C1 segment of cervical spinal cord (tissue), 14 donors: ENCODE results near the gene R3HCC1L.
"Not testable (repeated sequence)": the region's sequence is repeated elsewhere in the genome, so short reads cannot be mapped to it uniquely, and the experiment has no call there.

Source experiments
- DNase-seq, 14 donors: peaks; one replicate each; lab custom pipeline; 2025; lab: John Stamatoyannopoulos, UW

Gene R3HCC1L

DNA sequence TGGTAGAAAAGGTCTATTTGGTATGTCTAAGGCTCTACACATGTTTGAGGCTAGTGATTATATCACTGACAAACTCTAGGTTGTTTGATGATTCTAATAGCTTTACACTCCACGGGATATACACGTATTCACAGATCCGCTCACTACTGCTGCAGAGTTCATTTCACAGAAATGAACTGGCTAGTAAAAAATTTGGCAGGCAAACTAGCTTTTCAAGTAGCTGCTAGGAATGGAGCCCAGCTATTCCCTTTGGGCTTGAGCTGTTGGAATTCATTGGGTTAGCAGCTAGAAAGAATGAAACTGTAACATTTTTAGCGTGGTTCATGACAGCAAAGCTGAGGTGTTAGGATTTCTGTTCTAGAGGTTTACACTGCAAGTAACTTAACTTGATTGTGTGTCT is 37.6 kb downstream of the R3HCC1L start:
- peak in 1 of 14 donors; percentile 41 for DNase-seq

DNA sequence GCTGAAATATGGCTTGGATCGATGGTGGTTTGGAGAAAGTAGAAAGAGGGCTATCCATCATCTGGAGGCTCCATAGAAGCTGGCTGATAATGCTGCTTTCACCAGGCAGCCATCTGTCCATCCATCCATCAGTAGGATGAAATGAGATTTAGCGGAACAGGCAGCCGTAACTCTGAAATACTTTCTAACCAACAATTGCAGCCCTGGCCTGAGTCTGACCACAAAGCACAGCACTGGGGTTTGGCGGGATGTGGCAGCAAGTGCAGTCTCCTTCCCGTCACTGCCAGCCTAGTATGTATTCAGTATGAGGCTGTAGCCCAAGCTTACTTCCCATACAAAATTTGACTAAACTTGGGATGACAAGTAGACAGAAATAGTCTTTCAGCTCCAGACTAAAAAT is 38.0 kb downstream of the R3HCC1L start:
- peak in 2 of 14 donors; percentile 1 to 15 for DNase-seq

DNA sequence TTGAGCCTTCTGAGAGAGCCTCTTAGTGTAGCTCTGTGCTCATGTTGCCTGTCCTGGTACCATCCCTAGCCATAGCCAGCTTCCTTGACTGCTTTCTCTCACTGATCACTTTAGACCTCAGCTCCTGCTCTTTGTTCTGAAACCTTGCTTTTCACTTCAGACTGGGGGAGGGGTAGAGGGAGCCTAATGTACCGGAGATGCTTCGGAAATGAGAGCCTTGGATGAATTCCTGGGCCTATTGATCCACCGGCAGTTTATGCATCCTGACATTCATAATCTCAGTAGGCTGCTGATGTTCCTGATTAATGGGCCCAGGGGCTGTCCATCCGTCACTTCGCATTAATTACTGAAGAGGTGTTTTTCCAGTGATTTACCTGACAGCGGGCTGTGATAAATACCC is 38.8 kb downstream of the R3HCC1L start:
- no peak for DNase-seq

DNA sequence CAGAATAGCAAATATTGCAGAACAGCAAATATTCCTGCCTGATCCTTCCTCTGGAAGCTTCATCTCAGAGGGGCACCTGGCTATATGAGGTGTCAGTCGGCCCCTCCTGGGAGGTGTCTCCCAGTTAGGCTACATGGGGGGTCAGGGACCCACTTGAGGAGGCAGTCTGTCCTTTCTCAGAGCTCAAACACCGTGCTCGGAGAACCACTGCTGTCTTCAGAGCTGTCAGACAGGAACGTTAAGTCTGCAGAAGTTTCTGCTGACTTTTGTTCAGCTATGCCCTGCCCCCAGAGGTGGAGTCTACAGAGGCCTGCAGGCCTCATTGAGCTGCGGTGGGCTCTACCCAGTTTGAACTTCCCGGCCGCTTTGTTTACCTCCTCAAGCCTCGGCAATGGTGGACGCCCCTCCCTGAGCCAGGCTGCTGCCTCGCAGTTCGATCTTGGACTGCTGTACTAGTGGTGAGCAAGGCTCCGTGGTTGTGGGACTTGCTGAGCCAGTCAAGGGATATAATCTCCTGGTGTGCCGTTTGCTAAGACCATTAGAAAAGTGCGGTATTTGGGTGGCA is 48.0 kb downstream of the R3HCC1L start:
- DNase-seq = not testable (repeated sequence)

DNA sequence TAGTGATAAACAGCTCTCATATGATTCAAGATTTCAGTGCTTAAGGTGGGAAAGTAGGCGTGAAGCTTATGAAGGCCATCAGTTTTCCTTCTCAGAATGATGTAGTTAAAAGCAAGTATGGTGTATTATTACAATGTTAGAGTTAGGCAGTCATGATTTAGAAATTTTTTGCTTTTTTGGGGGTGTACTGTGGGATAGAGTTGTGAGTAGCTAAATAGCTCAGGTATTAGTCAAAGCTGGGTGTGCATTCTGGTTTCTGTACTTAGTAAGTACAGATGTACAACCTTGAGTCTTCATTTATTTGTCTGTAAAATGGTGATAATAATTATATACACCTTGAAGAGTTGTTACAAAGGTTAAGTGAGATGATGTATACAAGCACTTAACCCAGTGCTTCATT is 52.2 kb downstream of the R3HCC1L start:
- DNase-seq = no peak

DNA sequence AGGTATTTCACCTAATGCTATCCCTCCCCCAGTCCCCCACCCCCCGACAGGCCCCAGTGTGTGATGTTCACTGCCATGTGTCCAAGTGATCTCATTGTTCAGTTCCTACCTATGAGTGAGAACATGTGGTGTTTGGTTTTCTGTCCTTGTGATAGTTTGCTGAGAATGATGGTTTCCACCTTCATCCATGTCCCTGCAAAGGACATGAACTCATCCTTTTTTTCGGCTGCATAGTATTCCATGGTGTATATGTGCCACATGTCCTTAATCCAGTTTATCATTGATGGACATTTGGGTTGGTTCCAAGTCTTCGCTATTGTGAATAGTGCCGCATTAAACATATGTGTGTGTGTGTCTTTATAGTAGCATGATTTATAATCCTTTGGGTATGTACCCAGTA is 56.3 kb downstream of the R3HCC1L start:
- not testable (repeated sequence) for DNase-seq

DNA sequence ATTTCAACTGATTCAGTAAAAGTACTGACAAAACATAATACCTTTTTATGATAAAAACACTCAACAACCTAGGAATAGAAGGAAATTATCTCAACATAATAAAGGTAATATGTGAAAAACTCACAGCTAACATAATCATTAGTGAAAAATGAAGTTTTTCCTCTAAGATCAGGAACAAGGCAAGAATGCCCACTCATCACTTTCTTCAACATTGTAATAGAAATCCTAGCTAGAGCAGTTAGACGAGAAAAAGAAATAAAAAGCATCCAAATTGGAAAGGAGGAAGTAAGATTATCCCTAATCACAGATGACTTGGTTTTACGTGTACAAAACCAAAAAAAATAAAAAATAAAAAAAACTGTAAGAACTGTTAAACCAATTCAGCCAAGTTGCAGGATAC is 58.6 kb downstream of the R3HCC1L start:
- no peak for DNase-seq

DNA sequence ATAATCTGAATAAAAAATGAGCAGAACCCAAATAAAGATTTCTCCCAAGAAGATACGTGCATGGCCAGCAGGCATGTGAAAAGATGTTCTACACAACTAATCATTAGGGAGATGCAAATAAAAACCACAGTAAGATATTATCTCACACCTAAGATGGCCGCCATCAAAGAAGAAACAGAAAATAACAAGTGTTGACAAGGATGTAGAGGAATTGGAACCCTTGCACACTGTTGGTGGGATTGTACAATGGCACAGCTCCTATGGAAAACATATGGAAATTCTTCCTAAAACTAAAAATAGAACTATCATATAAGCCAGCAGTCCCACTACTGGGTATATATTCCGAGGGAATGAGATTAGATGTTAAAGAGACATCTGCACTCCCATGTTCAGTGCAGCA is 60.2 kb downstream of the R3HCC1L start:
- DNase-seq = no peak

DNA sequence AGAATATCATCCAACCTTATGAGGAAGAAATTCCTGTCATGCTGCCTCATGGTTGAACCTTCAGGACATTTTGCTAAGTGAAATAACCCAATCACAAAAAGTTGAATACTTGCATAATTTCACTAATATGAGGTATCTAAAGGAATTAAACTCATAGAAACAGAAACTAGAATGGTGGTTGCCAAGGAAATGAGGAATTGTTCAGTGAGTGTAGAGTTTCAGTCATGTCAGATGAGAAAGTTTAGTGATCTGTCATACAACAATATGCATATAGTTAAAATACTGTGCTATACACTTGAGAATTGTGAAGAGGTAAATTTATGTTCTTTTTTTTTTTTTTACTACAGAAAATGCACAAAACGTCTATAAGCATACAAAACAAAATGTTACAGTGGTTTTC is 60.7 kb downstream of the R3HCC1L start:
- DNase-seq = no peak

DNA sequence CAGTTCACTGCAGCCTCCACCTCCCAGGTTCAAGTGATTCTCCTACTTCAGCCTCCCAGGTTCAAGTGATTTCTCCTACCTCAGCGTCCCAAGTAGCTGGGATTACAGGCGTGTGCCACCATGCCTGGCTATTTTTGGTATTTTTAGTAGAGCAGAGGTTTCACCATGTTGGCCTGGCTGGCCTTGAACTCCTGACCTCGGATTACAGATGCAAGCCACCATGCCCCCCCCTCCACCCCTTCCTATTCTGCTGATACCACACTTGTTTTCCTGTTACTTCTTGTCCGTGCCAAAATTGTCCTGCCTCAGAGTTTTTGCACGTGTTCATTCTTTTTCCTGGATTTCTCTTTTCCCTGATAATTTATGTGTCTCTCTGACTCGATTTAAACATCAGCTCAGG is 62.5 kb downstream of the R3HCC1L start:
- no peak for DNase-seq

DNA sequence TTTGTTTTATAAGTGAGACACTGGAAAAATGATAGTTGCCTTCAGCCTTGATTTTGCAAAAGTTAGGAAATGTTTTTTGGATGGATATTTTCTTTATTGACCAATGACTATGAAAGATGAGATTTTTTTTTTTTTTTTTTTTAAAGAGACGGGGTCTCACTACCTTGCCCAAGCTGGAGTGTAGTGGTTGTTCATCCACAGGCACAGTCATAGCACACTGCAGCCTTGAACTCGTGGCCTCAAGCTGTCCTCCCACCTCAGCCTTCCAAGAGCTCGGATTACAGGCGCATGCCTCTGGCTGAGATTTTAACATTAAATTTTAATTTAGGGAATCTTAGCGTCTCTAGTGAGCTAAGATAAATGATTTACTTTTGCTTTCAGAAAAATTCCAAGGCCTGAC is 67.3 kb downstream of the R3HCC1L start:
- DNase-seq = no peak

DNA sequence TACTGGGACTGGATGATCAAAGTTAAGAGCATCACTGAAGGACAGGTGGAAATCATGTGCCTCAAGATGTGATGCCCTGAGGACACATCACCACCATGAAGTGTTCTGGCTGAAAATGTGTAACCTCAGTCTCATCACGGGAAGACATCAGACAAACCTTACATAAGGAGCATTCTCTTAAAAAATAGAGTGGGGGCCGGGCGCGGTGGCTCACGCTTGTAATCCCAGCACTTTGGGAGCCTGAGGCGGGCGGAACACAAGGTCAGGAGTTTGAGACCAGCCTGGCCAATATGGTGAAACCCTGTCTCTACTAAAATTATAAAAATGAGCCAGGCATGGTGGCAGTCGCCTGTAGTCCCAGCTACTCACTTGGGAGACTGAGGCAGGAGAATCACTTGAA is 67.9 kb downstream of the R3HCC1L start:
- no peak for DNase-seq

DNA sequence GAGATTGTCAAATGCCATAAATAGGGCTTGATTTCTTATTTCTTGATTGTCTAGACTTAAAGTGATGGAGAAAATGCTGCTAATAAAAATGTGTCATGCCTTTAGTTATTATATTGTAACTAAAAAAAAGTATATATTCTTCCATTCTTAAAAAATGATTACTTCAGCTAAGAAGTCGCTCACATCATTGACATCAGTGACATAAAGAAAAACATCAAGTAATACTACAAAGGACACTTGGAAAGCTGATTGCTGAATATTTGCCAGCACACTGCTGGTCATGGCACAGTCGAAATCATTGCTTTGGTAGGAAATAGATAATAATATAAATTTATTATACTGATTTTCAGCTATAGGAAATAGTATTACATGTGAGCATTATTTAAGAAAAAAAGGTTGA is 70.9 kb downstream of the R3HCC1L start:
- no peak for DNase-seq

DNA sequence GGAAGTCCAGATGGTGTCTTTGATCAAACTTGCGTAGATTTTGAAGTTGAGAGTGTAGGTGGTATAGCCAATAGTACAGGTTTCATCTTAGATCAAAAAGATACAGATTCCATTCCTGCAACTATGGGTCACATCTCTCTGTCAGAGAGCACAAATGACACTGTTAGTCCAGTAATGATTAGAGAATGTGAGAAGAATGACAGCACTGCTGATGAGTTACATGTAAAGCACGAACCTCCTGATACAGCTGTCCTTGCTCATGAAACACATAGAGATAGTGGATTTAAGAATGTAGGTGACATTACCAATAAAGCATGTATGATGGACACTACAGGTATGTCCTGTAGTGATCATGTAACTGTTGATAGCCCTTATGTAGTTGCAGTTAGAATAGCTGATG is 74.5 kb downstream of the R3HCC1L start:
- DNase-seq = no peak

DNA sequence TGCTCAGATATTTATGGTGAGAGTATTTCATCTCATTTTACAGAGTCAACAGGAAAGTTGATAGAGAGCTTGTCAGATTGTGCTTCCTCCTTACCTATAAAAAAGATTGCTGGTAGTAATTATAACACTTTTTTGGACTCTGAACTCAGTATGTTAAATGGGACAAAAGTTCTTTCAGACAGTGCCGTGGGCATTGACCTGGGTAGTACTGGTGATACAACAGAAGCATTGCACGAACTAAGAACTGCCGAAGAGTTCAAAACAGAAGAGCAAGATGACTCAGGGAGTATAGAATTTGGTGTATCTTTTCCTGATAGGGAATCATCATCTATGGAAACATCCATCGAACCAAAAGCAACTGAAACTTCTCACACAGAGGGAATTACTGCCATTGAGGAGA is 75.0 kb downstream of the R3HCC1L start:
- DNase-seq = no peak

DNA sequence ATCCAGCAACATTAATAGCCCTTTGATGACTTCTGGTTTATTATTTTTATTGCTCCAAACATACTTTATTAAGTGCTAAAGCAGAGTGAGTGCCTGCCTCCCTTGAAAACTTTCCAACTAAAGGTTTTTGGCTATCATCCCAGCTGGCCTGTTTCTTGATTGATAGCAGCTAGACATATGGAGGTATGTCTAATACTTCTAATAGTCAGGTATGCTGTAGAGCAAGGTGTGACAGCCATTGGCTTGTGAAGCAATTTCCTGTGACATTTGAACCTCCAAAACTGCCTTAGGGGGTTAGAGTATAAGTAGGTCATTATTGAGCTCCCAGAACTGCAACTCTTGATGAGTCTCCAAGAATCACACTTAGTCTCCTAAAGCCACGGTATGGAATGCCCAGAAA is 77.7 kb downstream of the R3HCC1L start:
- DNase-seq = peak in 1 of 14 donors; percentile 6

DNA sequence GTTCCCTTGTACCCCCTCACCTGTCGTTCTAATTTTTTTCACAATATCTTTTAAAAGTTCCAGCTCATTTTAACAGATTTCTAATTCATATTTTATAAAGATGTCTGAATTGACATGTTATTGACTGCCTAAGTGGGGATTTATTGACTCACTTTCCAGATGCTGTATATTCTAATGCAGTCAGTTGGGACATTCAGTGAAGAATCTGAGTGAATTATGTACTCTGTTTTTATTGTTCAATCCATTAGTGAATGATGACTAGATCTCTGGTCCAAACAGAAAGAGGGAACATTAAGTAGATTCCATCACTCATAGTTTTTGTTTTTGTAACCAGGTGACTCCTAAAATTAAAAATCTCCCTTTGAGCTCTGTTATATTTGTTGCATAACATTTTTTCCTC is 79.3 kb downstream of the R3HCC1L start:
- no peak for DNase-seq

DNA sequence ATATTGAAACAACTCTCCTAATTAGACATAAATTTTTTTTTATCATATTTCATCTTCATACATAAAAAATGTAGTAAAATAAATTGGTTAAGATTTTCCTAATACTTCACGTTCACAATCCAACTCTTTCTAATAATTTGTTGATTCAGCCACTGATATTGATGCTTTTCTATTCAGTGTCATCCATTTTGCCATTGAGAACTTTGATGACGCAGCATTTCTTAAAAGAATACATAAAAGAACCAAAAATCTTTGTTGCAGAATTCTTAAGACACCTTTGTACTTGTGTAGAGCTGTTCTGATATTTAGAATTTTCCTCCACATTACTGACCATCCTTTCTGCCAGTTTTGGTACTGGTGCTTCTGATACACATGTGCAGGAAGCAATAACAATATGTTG is 80.9 kb downstream of the R3HCC1L start:
- DNase-seq = no peak

DNA sequence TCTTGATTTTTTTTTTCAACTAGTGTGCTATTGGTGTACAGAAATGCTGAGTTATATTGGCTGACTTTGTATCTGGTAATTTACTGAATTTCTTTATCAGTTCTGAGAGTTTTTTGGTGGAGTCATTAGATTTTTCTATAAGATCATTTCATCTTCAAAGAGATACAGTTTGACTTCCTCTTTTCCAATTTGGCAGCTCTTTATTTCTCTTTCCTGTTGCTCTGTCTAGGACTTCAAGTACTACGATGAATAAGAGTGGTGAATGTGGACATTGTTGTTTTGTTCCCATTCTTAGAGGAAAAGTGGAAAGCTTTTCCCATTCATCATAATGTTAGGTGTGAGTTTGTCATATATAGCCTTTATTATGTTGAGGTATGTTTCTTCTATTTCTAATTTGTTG is 83.3 kb downstream of the R3HCC1L start:
- no peak for DNase-seq

DNA sequence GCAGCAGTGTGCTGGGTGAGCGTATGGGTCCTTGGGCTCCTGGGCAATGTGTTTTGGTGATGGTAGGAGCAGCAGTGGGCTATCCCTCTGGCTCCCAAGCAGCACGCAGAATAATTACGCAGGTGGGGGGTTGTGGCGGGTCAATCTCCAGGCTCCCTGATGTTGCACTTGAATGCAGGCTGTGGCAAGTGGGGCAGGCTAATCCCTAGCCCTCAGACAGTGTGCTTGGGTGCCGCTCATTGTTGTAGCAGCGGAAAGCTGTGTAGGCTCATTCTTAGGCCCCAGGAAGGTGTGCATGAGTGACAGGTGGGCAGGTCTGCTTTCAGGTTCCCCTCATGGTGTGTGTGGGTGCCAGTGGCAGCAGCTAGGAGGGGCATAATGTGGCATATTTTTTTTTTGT is 89.4 kb downstream of the R3HCC1L start:
- no peak for DNase-seq

DNA sequence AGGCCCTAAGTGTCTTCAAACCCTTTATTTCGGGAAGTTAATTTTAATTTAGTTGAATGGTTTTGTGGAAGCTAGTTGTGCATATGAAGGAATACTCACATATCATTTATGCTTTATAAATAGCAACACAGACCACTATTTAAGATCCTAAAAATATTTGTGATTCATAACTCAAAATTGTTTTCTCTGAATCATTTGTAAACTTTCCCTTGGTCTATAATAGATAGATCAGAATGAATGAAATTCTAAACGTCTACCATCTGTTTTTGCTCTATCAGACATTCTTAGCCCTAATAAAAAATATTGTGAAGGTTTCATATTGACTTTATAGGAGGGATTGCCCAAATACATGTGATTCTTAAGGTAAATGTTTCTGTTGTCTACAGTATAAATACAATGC is 90.1 kb downstream of the R3HCC1L start:
- no peak for DNase-seq

DNA sequence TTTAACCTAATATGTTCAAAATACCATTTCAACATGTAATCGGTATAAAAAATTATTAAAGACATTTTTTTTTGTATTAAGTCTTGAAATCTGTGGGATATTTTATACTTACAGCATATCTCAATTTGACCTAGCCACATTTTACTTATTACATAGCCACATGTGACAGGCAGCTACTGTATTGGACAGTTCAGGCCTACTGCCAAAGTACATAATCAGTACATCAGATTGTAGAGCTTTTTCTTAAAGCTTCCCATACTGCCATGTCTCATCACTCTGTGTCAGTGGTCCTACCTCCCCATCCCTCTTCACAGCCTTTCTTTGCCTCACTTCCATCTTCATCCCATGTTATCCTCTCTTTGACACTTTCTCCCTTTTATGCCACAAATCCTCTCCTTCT is 90.5 kb downstream of the R3HCC1L start:
- no peak for DNase-seq

DNA sequence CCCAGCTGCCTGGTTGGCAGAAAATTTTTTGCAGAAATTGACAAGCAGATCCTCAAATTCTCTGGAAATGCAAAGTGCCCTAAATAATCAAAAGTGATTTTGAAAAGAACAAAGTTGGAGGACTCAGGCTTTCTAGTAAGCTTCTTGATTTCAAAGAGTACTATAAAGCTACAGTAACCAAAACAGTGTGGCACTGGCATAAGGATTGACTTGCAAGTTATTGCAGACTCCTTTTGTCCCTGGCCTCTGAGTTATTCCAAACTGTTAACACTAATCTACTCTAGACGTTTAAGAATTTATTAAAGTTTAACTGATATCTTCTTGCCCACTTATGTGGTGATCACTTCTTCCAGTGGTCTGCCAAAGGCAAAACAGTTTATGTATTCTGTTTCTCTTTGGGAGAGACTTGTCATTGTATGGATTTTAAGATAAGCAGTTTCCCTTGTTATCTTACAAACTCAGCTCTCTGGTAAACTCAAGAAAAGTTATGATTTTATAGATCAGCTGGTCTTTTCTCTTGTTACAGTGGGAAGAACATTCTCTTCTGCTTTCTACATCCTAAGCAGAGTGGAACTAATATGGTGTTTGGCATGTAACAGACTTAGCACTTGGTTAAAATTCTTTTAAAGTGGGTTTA is 92.2 kb downstream of the R3HCC1L start:
- no peak for DNase-seq

DNA sequence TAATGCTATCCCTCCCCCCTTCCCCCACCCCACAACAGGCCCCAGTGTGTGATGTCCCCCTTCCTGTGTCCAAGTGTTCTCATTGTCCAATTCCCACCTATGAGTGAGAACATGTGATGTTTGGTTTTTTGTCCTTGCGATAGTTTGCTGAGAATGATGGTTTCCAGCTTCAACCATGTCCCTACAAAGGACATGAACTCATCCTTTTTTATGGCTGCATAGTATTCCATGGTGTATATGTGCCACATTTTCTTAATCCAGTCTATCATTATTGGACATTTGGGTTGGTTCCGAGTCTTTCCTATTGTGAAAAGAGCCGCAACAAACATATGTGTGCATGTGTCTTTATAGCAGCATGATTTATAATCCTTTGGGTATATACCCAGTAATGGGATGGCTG is 93.3 kb downstream of the R3HCC1L start:
- not testable (repeated sequence) for DNase-seq
